KMS-11 (cell line): ENCODE measurements around the gene KY.

Experiments
- H2AFZ ChIP-seq: fragments of 200-600 bp; sonication (generic); 2 replicates; pipeline ENCODE4 v1.6.1; 2016; ENCODE audit warnings: antibody characterized with exemption, mixed run types, low read depth
- H3K27ac ChIP-seq: fragments of 200-600 bp; sonication (generic); 2 replicates; pipeline ENCODE4 v1.6.1; 2016; ENCODE audit warnings: mild to moderate bottlenecking, mixed run types
- H3K27me3 ChIP-seq: fragments of 200-600 bp; sonication (generic); 2 replicates; pipeline ENCODE4 v1.6.1; 2017; ENCODE audit warnings: mild to moderate bottlenecking, low read depth, mixed run types, moderate library complexity; ENCODE audit not compliant: insufficient read depth
- H3K36me3 ChIP-seq: fragments of 200-600 bp; sonication (generic); 2 replicates; pipeline ENCODE4 v1.6.1; 2017; ENCODE audit warnings: mild to moderate bottlenecking, mixed run types; ENCODE audit not compliant: insufficient read depth
- H3K4me1 ChIP-seq: fragments of 200-600 bp; sonication (generic); 2 replicates; pipeline ENCODE4 v1.6.1; 2016; ENCODE audit warnings: mild to moderate bottlenecking, low read depth, mixed run types; ENCODE audit not compliant: poor library complexity, severe bottlenecking
- H3K4me2 ChIP-seq: fragments of 200-600 bp; sonication (generic); 2 replicates; pipeline ENCODE4 v1.7.0; 2016; ENCODE audit warnings: mild to moderate bottlenecking, mixed run types
- H3K4me3 ChIP-seq: fragments of 200-600 bp; sonication (generic); IDR thresholded peaks from 2 replicates; pipeline ENCODE4 v1.6.1; 2017; ENCODE audit warnings: low read depth, low read length, mixed read lengths; ENCODE audit not compliant: insufficient read depth
- H3K79me2 ChIP-seq: fragments of 200-600 bp; sonication (generic); 2 replicates; pipeline ENCODE4 v1.6.1; 2016; ENCODE audit warnings: low read depth, mixed run types; ENCODE audit not compliant: insufficient read depth
- H3K9ac ChIP-seq: fragments of 200-600 bp; sonication (generic); 2 replicates; pipeline ENCODE4 v1.6.1; 2016; ENCODE audit warnings: mild to moderate bottlenecking, mixed run types
- H4K20me1 ChIP-seq: fragments of 200-600 bp; sonication (generic); 2 replicates; pipeline ENCODE4 v1.6.1; 2016; ENCODE audit warnings: mild to moderate bottlenecking, mixed run types; ENCODE audit not compliant: insufficient read depth
- CTCF ChIP-seq: fragments of 200-600 bp; sonication (generic); conservative IDR thresholded peaks from 2 replicates; pipeline ENCODE4 v1.6.1; 2017; ENCODE audit warnings: low read depth, mild to moderate bottlenecking, antibody characterized with exemption, low read length, moderate library complexity, mixed read lengths

Gene KY

GRCh38 chr3:134693804-134694203 is 43.0 kb upstream of the KY start:
- no peak overlapping the region for H3K9ac ChIP-seq
- no peaks in the 10 kb centered on the region for H3K27me3 ChIP-seq
- H3K4me1 ChIP-seq, result no peaks in the 10 kb centered on the region
- H3K4me3 ChIP-seq, result no peak overlapping the region
- no peaks in the 10 kb centered on the region for H3K36me3 ChIP-seq
- no peaks in the 10 kb centered on the region for H3K79me2 ChIP-seq
- no peak for TF ChIP-seq CTCF
- no peaks in the 10 kb centered on the region for H4K20me1 ChIP-seq
- no peak overlapping the region for H2AFZ ChIP-seq
- H3K4me2 ChIP-seq, result no peak overlapping the region
- no peak overlapping the region for H3K27ac ChIP-seq

GRCh38 chr3:134693226-134693625 is 42.4 kb upstream of the KY start:
- no peak for TF ChIP-seq CTCF
- H3K9ac ChIP-seq, result no peak overlapping the region
- no peak overlapping the region for H3K27ac ChIP-seq
- no peak overlapping the region for H3K4me2 ChIP-seq
- no peaks in the 10 kb centered on the region for H3K4me1 ChIP-seq
- H4K20me1 ChIP-seq, result no peaks in the 10 kb centered on the region
- H3K4me3 ChIP-seq, result no peak overlapping the region
- H3K36me3 ChIP-seq, result no peaks in the 10 kb centered on the region
- H2AFZ ChIP-seq, result no peak overlapping the region
- H3K79me2 ChIP-seq, result no peaks in the 10 kb centered on the region
- no peaks in the 10 kb centered on the region for H3K27me3 ChIP-seq

- H2AFZ ChIP-seq, result no peak overlapping the region
- no peak overlapping the region for H3K4me2 ChIP-seq
- no peak overlapping the region for H3K9ac ChIP-seq
- no peak overlapping the region for H3K27ac ChIP-seq
- TF ChIP-seq CTCF, result no peak
- no peaks in the 10 kb centered on the region for H3K4me1 ChIP-seq
- H3K79me2 ChIP-seq, result no peaks in the 10 kb centered on the region
- no peak overlapping the region for H3K4me3 ChIP-seq
- H3K36me3 ChIP-seq, result no peaks in the 10 kb centered on the region
- H4K20me1 ChIP-seq, result no peaks in the 10 kb centered on the region
- H3K27me3 ChIP-seq, result no peaks in the 10 kb centered on the region
These were observed 39.4 kb upstream of the KY start for GRCh38 chr3:134690226-134690625.

GRCh38 chr3:134687642-134688041 is 36.8 kb upstream of the KY start:
- H3K4me2 ChIP-seq, result no peak overlapping the region
- H3K9ac ChIP-seq, result no peak overlapping the region
- TF ChIP-seq CTCF, result no peak
- no peak overlapping the region for H3K27ac ChIP-seq
- H4K20me1 ChIP-seq, result no peaks in the 10 kb centered on the region
- no peaks in the 10 kb centered on the region for H3K4me1 ChIP-seq
- H2AFZ ChIP-seq, result no peak overlapping the region
- no peaks in the 10 kb centered on the region for H3K27me3 ChIP-seq
- no peaks in the 10 kb centered on the region for H3K36me3 ChIP-seq
- H3K4me3 ChIP-seq, result no peak overlapping the region
- H3K79me2 ChIP-seq, result no peaks in the 10 kb centered on the region
